ENCODE data around the gene PAEP. TPM values are rescaled to one million over a fixed set of nuclear protein-coding genes. Genes with fewer than 3 reads are reported as not detected.

Gene PAEP
- total RNA-seq, 6 experiments from 2014 or later: not detected

DNA sequence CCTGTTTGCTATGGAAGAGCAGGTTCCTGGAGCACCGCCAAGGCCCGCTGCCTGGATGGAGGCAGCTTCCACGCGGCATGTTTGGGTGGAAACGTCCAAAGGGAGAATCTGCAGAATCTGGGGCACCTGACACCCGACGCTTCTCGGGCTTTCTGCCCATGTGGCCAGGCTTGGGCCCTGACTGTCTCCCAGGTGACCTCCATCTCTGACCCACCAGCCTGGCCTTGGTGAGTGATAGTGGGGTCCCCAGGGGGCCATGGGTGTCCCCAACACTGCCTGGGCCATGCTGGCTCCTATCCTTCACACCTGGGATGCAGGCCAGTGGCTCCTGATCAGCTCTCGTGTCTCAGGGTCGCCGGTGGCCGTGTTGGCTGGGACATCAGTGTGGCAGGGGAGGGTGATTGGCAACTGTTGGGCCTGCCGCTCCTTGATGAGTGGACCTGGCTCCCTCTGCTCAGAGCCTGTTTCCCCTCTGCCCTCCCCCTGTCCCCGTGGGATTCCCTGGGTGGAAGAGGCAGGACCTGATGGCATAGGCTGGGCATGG is 43.8 kb downstream of the PAEP start:
- Histone ChIP-seq H3K9me3 (no peaks in the 10 kb centered on the region), H3K4me1 (no peaks in the 10 kb centered on the region), H3K27ac (no peak overlapping the region), H3K36me3 (no peaks in the 10 kb centered on the region), H3K4me3 (no peak overlapping the region), H3K27me3 (no peaks in the 10 kb centered on the region)
- 0% methylated on average over 4 of the region's 14 CpGs for WGBS (ENCODE audit: insufficient coverage, low coverage, low lambda C conversion rate, missing lambda C conversion rate)
- DNase-seq: peak in 2 of 3 donors; percentile 47 to 53
- intact Hi-C loops (cut with DNase I): no loop called here
- ATAC-seq: no peak
- no peak for TF ChIP-seq POLR2A (IDR thresholded peaks at IDR 0.05)
- TF ChIP-seq, protein P1, sequence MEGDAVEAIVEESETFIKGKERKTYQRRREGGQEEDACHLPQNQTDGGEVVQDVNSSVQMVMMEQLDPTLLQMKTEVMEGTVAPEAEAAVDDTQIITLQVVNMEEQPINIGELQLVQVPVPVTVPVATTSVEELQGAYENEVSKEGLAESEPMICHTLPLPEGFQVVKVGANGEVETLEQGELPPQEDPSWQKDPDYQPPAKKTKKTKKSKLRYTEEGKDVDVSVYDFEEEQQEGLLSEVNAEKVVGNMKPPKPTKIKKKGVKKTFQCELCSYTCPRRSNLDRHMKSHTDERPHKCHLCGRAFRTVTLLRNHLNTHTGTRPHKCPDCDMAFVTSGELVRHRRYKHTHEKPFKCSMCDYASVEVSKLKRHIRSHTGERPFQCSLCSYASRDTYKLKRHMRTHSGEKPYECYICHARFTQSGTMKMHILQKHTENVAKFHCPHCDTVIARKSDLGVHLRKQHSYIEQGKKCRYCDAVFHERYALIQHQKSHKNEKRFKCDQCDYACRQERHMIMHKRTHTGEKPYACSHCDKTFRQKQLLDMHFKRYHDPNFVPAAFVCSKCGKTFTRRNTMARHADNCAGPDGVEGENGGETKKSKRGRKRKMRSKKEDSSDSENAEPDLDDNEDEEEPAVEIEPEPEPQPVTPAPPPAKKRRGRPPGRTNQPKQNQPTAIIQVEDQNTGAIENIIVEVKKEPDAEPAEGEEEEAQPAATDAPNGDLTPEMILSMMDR (IDR thresholded peaks at IDR 0.05): no peak

DNA sequence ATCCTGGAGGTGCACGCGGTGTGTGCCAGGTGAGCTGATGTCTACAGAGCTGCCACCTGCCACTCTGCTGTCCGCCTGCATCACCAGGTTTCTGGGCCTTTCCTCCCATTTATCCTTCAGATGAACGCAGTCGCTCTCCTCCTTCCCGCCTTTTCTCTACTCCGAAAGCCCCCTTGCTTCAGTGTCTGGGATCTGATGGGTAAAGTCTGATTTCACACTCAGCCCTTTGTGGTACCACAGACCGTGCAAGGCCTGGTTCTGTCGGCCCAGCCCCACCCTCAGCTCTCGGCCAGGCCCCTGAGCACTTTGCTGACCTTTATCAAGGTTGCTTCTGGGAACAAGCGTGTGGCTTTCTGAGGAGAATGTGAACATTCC is 45.3 kb downstream of the PAEP start:
- TF ChIP-seq, protein P1 (IDR thresholded peaks at IDR 0.05): no peak
- TF ChIP-seq POLR2A (IDR thresholded peaks at IDR 0.05): no peak
- no peak for ATAC-seq
- H3K27me3 ChIP-seq: no peaks in the 10 kb centered on the region
- H3K4me3 ChIP-seq: no peak overlapping the region
- no peaks in the 10 kb centered on the region for H3K9me3 ChIP-seq
- H3K36me3 ChIP-seq: no peaks in the 10 kb centered on the region
- intact Hi-C loops (cut with DNase I): no loop called here
- DNase-seq: no peak
- H3K27ac ChIP-seq: no peak overlapping the region
- 71% methylated on average over 6 of the region's 11 CpGs for WGBS (ENCODE audit: insufficient coverage, low coverage, low lambda C conversion rate, missing lambda C conversion rate)
- H3K4me1 ChIP-seq: no peaks in the 10 kb centered on the region

DNA sequence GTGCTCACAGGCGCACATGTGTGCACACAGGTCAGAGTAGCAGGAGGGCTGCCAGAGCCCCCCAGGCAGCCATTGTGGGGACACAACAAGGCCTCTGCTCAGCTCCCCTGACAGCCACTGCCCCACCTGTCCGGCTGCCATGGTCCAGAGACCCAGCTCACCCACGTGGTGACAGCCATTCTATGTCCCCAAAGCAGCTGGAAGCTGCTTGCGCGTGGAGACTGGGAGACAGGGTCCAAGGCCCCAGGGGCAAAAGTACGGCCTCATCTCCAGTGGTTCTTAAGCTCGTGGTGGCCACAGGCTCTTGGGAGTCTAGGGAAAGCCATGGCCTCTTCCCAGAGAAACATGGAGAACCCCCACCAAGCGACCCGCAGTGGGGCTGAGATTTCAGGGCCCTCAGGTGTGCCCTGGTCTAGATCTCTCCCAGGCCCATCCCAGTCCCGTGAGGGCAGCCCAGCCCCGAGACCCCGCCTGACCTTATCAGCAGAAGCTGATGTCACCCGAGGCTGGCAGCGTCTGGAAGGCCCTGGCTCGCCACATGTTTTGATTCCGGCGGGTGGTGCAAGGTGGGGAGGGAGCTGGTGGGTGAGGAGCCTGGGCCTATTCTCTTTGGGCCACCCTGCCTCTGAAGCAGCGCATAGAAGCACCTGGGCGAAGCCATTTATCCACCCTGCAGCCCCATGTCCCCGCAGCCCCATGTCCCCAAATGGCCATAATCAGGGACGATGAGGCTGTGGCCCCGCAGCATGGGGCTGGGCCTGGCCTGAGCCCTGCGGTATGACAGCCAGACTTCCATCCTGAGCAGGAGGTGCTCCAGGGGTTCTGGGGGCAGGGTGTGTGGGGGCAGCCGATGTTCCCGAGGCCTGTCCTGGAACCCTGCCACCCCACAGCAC is 46.1 kb downstream of the PAEP start:
- DNase-seq: peak in 1 of 3 donors; percentile 37
- TF ChIP-seq, protein P1 (IDR thresholded peaks at IDR 0.05): no peak
- TF ChIP-seq POLR2A (IDR thresholded peaks at IDR 0.05): no peak
- Histone ChIP-seq H3K27me3 (no peaks in the 10 kb centered on the region), H3K9me3 (no peaks in the 10 kb centered on the region), H3K4me1 (no peaks in the 10 kb centered on the region), H3K36me3 (no peaks in the 10 kb centered on the region), H3K27ac (no peak overlapping the region), H3K4me3 (no peak overlapping the region)
- 57% methylated on average over 3 of the region's 25 CpGs for WGBS (ENCODE audit: insufficient coverage, low coverage, low lambda C conversion rate, missing lambda C conversion rate)
- ATAC-seq: no peak
- intact Hi-C loops (cut with DNase I): no loop called here

DNA sequence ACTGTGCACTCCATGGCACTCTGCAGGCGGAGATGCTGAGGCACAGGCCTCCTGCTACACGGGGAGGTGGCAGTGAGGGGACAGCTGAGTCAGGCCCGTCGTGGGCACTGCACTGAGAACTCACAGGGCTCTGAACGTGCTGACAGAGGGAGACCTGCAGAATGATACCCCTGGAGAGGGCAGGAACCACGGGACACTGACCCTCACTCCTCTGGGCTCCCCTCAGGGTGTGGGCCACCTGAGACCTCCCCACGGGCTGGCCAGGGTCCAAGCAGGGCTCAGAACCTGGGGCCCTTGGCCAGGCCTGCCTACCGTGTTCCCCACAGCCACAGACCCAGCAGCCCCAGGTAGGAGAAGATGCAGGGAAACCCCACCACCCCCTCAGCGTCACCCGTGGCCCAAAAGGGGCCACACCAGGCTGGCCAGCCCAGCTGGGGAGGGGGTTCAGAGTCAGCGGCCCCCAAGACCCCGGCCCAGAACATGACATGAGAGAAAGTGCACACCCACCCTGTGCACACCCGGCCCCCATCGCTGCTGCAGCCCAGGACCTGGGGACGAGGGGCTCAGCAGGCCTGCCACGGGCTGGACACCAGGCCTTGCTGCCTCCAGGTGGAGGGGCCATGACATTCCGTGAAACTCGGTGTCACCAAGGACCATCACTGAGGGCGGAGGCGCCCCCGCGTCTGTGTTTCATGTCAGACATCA is 46.9 kb downstream of the PAEP start:
- no peaks in the 10 kb centered on the region for H3K9me3 ChIP-seq
- intact Hi-C loops (cut with DNase I): no loop called here
- DNase-seq (peak in 1 of 3 donors; percentile 35), ATAC-seq (no peak)
- no CpG with 5 or more reads among the region's 22 CpGs for WGBS (ENCODE audit: insufficient coverage, low coverage, low lambda C conversion rate, missing lambda C conversion rate)
- H3K27ac ChIP-seq: no peak overlapping the region
- no peaks in the 10 kb centered on the region for H3K36me3 ChIP-seq
- no peak for TF ChIP-seq POLR2A (IDR thresholded peaks at IDR 0.05)
- TF ChIP-seq, protein P1 (IDR thresholded peaks at IDR 0.05): no peak
- no peak overlapping the region for H3K4me3 ChIP-seq
- no peaks in the 10 kb centered on the region for H3K4me1 ChIP-seq
- H3K27me3 ChIP-seq: no peaks in the 10 kb centered on the region

Measured in right lobe of liver (tissue), 6 donors.